Measurements from ENCODE around the gene IMMP1L.

DNA sequence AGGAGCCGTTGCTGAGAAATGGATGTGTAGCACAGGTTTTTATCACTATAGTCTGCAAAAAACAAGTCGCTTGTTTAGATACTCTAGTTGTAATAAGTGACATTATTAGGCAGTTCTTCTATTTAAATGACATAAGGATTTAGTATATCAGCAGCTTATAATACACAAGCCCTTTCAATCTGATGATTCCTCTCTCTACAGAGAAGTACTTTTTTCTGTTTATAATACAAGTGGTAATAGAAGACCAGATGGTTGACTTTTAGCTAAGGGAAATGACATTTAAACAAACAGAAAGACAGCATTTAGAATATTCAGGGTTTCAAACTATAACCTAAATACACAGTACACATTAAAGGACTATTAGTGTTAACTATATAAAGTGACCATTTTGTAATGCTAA is 60.4 kb downstream of the IMMP1L start:
- TF ChIP-seq, protein P1, sequence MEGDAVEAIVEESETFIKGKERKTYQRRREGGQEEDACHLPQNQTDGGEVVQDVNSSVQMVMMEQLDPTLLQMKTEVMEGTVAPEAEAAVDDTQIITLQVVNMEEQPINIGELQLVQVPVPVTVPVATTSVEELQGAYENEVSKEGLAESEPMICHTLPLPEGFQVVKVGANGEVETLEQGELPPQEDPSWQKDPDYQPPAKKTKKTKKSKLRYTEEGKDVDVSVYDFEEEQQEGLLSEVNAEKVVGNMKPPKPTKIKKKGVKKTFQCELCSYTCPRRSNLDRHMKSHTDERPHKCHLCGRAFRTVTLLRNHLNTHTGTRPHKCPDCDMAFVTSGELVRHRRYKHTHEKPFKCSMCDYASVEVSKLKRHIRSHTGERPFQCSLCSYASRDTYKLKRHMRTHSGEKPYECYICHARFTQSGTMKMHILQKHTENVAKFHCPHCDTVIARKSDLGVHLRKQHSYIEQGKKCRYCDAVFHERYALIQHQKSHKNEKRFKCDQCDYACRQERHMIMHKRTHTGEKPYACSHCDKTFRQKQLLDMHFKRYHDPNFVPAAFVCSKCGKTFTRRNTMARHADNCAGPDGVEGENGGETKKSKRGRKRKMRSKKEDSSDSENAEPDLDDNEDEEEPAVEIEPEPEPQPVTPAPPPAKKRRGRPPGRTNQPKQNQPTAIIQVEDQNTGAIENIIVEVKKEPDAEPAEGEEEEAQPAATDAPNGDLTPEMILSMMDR (IDR thresholded peaks at IDR 0.05): no peak
- TF ChIP-seq POLR2A (IDR thresholded peaks at IDR 0.05): no peak
- TF ChIP-seq POLR2AphosphoS5 (IDR thresholded peaks at IDR 0.05): no peak

All from breast epithelium (tissue), 3 donors.